Activated naive CD4-positive, alpha-beta T cell treated with anti-CD3 and anti-CD28 coated beads, Interleukin-2, amount 10 ng/mL, durations not matched to agents 7 days and 5 days (primary cell): Measurements from ENCODE around the gene SLC16A8.

Experiments used
- CTCF ChIA-PET: fragments of 350-600 bp; sonication (Branson Sonifier 250); formaldehyde crosslinking; loops from one replicate; lab custom pipeline; 2021; ENCODE audit warnings: antibody characterized with exemption; lab: Charles Lee
- DNase-seq: peaks from one replicate; pipeline ENCODE4 v3.0.0-alpha.2; 2020
- H3K27ac Mint-ChIP-seq: one replicate; pipeline ENCODE4 v1.8.0; 2021; ENCODE audit warnings: mild to moderate bottlenecking, moderate library complexity, mixed read lengths
- H3K27me3 Mint-ChIP-seq: one replicate; pipeline ENCODE4 v1.8.0; 2021; ENCODE audit warnings: mild to moderate bottlenecking, mixed read lengths
- H3K36me3 Mint-ChIP-seq: one replicate; pipeline ENCODE4 v1.8.0; 2021; ENCODE audit warnings: mixed read lengths
- H3K4me1 Mint-ChIP-seq: one replicate; pipeline ENCODE4 v1.8.0; 2021; ENCODE audit warnings: mixed read lengths
- H3K4me3 Mint-ChIP-seq: one replicate; pipeline ENCODE4 v1.8.0; 2021; ENCODE audit warnings: mild to moderate bottlenecking, moderate library complexity, mixed read lengths
- H3K9me3 Mint-ChIP-seq: one replicate; pipeline ENCODE4 v1.8.0; 2021; ENCODE audit warnings: mixed read lengths

SLC16A8 gene

GRCh38 chr22:38108561-38109319, 24.8 kb upstream of the SLC16A8 start:
- H3K9me3 Mint-ChIP-seq: no peaks in the 10 kb centered on the region
- CTCF ChIA-PET: interaction anchor here (1.0 kb wide), 1 partner anchor 9 kb away, joined by 3 read pairs; no protein-coding TSS in a partner anchor
- no peak for DNase-seq
- no peak overlapping the region for H3K4me3 Mint-ChIP-seq
- peak overlapping the region; percentile 14 for H3K27ac Mint-ChIP-seq
- H3K4me1 Mint-ChIP-seq: peaks cover 7% of the 10 kb centered on the region
- H3K36me3 Mint-ChIP-seq: no peaks in the 10 kb centered on the region
- H3K27me3 Mint-ChIP-seq: peaks cover 3% of the 10 kb centered on the region

GRCh38 chr22:38107692-38108515, 23.9 kb upstream of the SLC16A8 start:
- no peaks in the 10 kb centered on the region for H3K9me3 Mint-ChIP-seq
- no peak overlapping the region for H3K4me3 Mint-ChIP-seq
- H3K27ac Mint-ChIP-seq: no peak overlapping the region
- H3K36me3 Mint-ChIP-seq: no peaks in the 10 kb centered on the region
- DNase-seq: no peak
- peaks cover 3% of the 10 kb centered on the region for H3K27me3 Mint-ChIP-seq
- H3K4me1 Mint-ChIP-seq: peaks cover 7% of the 10 kb centered on the region
- CTCF ChIA-PET: no interaction called here

GRCh38 chr22:38106814-38107578, 23.0 kb upstream of the SLC16A8 start:
- Mint-ChIP-seq H3K4me1 (peaks cover 7% of the 10 kb centered on the region), H3K4me3 (no peak overlapping the region), H3K27me3 (peaks cover 3% of the 10 kb centered on the region), H3K36me3 (no peaks in the 10 kb centered on the region), H3K9me3 (no peaks in the 10 kb centered on the region), H3K27ac (no peak overlapping the region)
- no peak for DNase-seq
- CTCF ChIA-PET: no interaction called here

- Mint-ChIP-seq H3K36me3 (no peaks in the 10 kb centered on the region), H3K27ac (no peak overlapping the region), H3K27me3 (peaks cover 3% of the 10 kb centered on the region), H3K9me3 (no peaks in the 10 kb centered on the region), H3K4me1 (peaks cover 7% of the 10 kb centered on the region), H3K4me3 (no peak overlapping the region)
- no peak for DNase-seq
- CTCF ChIA-PET: interaction anchor here (0.6 to 2.6 kb wide), 4 partner anchors 11 to 52 kb away, joined by 3 to 12 read pairs (median 4); no protein-coding TSS in a partner anchor
Measured at GRCh38 chr22:38104084-38104483, 20.1 kb upstream of the SLC16A8 start.

DNA sequence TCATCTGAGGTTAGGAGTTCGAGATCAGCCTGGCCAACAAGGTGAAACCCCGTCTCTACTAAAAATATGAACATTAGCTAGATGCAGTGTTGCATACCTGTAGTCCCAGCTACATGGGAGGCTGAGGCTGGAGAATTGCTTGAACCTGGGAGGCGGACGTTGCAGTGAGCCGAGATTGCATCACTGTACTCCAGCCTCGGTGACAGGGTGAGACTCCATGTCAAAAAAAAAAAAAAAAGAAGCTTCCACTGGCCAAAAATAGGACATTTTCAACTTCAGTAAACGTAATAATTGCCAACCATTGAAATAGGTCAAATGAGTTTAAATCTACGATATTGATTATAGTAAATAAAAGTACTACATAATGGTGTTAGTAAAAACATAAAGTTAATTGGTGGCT, 19.7 kb upstream of the SLC16A8 start:
- H3K4me3 Mint-ChIP-seq: no peak overlapping the region
- no peaks in the 10 kb centered on the region for H3K36me3 Mint-ChIP-seq
- CTCF ChIA-PET: interaction anchor here (0.6 to 2.6 kb wide), 4 partner anchors 9 to 52 kb away, joined by 3 to 12 read pairs (median 4); no protein-coding TSS in a partner anchor
- H3K27ac Mint-ChIP-seq: no peak overlapping the region
- no peaks in the 10 kb centered on the region for H3K9me3 Mint-ChIP-seq
- DNase-seq: no peak
- H3K4me1 Mint-ChIP-seq: peaks cover 7% of the 10 kb centered on the region
- peaks cover 3% of the 10 kb centered on the region for H3K27me3 Mint-ChIP-seq

DNA sequence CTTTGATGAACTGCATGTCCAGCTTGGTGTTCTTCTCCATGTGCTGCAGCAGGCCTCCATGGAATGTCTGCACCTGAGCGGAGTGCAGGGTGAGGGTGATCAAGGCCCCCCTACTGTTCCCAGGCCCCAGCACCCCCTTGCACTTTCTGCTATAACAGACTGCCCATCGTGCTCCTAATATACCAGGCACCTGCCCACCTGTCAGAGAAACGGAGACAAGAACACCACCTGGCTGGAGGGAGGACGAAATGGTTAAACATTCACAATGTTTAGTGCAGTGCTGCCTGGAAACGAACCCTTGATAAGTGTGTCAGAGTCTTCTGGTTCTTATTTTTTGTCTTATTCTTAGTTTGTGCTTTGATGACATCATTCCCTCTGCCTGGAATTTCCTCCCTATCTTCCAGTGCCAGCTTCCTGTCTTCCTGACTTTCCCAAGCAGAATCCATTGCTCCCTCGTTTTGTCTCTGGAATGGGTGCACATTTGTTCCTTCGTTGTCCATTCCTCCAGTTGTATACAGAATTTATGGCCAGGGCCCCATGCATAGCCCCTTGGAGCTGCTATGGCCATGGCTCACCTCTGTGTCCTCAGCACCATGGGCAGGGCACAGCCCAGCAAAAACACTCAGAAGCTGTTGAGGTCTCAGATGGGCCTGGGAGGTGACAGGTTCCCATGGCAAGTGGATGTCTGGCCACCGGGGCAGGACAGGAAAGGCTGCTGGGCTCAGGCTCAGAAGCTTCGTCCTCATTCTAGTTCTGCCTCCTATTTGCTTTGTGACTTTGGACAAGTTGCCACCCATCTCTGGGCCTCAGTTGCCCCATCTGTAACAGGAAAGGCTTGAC, 14.6 kb upstream of the SLC16A8 start:
- Mint-ChIP-seq H3K27me3 (no peaks in the 10 kb centered on the region), H3K4me3 (no peak overlapping the region), H3K9me3 (no peaks in the 10 kb centered on the region), H3K36me3 (no peaks in the 10 kb centered on the region), H3K27ac (no peak overlapping the region), H3K4me1 (no peaks in the 10 kb centered on the region)
- no peak for DNase-seq
- CTCF ChIA-PET: interaction anchor here (1.0 to 4.3 kb wide), 3 partner anchors 41 to 132 kb away, joined by 3 to 14 read pairs (median 3); partner anchors contain the start of gene PICK1

DNA sequence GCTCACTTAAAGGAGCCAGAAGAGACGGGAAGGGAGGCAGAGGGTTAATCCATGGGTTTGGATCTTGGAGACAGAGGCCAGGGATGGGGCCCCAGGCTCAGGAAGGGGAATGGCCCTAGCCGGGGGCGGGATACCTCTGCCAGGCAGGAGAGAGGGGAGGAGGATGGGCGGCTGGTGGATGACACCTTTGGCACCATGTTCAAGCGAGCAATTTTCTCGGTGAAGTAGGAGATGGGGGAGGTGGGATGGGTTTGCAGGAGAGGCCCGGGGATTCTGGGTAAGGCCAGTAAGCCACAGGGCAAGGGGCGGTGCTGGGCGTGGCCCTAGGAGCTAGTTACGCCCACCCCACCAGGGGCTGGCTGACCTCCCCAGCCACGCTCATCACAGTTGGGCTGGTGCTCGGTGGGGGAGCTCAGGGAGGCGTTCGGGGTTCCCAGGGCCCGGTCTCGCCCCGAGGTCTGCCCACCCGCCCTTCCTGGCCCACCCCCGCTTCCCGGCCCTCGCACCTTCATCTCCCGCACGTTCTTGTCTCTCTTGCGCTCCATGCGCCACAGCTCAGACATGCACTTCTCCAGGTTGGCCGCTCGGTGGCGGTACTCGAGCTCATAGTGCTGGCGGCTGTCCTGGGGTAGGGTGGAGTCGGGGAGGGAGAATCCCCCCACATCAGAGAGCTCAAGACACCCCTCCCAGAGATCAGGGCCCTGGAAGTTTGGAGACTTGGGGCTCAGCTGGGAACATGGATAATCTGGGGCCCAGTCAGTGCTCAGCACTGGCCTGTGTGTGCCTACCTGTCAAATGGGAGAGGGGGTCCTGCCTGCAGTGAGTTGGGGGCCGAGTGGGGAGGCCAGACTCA, 13.8 kb upstream of the SLC16A8 start:
- Mint-ChIP-seq H3K27ac (no peak overlapping the region), H3K27me3 (no peaks in the 10 kb centered on the region), H3K4me1 (no peaks in the 10 kb centered on the region), H3K4me3 (no peak overlapping the region), H3K36me3 (no peaks in the 10 kb centered on the region), H3K9me3 (no peaks in the 10 kb centered on the region)
- no peak for DNase-seq
- CTCF ChIA-PET: interaction anchor here (1.0 to 1.3 kb wide), 2 partner anchors 41 to 131 kb away, joined by 3 read pairs; partner anchors contain the start of gene PICK1

DNA sequence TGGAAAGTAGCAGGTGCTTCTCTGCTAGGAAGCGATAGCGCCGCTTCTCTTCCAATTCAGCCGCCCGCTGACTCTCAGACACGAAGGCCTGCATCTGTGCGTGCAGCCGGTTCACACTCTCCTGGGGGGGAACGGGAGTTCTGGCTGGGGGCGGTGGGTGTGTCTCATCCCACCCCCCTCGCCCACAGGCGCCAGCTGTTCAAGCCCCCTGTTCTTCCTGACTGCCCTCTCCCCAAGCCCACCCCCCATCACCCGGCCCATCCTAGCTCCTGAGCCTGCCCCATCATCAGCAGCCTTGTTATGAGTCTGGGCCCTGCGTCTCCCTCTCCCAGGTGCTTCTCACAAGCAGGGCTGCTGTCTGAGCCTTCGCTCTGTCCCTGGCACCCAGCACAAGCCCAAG, 13.1 kb upstream of the SLC16A8 start:
- Mint-ChIP-seq H3K4me1 (no peaks in the 10 kb centered on the region), H3K27ac (no peak overlapping the region), H3K27me3 (no peaks in the 10 kb centered on the region), H3K9me3 (no peaks in the 10 kb centered on the region), H3K4me3 (no peak overlapping the region), H3K36me3 (no peaks in the 10 kb centered on the region)
- DNase-seq: no peak
- CTCF ChIA-PET: interaction anchor here (0.6 kb wide), 1 partner anchor 571 kb away, joined by 3 read pairs; no protein-coding TSS in a partner anchor

- Mint-ChIP-seq H3K27ac (no peak overlapping the region), H3K4me3 (no peak overlapping the region), H3K9me3 (no peaks in the 10 kb centered on the region), H3K36me3 (no peaks in the 10 kb centered on the region), H3K27me3 (peaks cover 35% of the 10 kb centered on the region), H3K4me1 (no peaks in the 10 kb centered on the region)
- DNase-seq: no peak
- CTCF ChIA-PET: no interaction called here
Measured at GRCh38 chr22:38089474-38089851, 5.5 kb upstream of the SLC16A8 start.

- DNase-seq: no peak
- Mint-ChIP-seq H3K4me3 (no peak overlapping the region), H3K27me3 (peaks cover 41% of the 10 kb centered on the region), H3K4me1 (no peaks in the 10 kb centered on the region), H3K9me3 (no peaks in the 10 kb centered on the region), H3K27ac (no peak overlapping the region), H3K36me3 (no peaks in the 10 kb centered on the region)
- CTCF ChIA-PET: no interaction called here
Measured at GRCh38 chr22:38088629-38089473, 4.9 kb upstream of the SLC16A8 start.

DNA sequence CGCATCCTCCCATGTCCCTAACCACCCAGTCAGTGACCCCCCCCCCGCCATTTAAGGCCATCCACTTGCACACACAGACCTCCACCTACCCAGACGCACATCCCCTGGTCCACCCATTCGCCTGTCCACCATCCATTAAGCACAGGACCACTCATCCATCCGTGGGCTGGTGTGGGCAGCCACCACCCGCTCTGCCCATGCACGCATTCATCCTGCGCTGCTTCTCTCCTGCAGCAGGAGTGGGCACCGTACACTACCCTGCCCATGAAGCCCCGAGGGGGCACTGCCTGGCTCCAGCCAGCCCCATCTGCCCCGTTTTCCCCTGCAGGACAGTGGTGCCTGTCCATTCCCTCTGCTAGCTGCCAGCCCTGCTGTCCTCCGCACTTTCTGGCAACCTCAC, 3.9 kb upstream of the SLC16A8 start:
- H3K36me3 Mint-ChIP-seq: no peaks in the 10 kb centered on the region
- CTCF ChIA-PET: no interaction called here

GRCh38 chr22:38086942-38087341, 3.0 kb upstream of the SLC16A8 start:
- Mint-ChIP-seq H3K4me1 (no peaks in the 10 kb centered on the region), H3K27ac (no peak overlapping the region), H3K36me3 (no peaks in the 10 kb centered on the region), H3K9me3 (no peaks in the 10 kb centered on the region), H3K4me3 (no peak overlapping the region), H3K27me3 (peaks cover 60% of the 10 kb centered on the region)
- no peak for DNase-seq
- CTCF ChIA-PET: no interaction called here

More for the DNA sequence above, 3.9 kb upstream of the SLC16A8 start:
- no peak overlapping the region for H3K27ac Mint-ChIP-seq
- no peak overlapping the region for H3K4me3 Mint-ChIP-seq
- H3K9me3 Mint-ChIP-seq: no peaks in the 10 kb centered on the region
- peaks cover 51% of the 10 kb centered on the region for H3K27me3 Mint-ChIP-seq
- H3K4me1 Mint-ChIP-seq: no peaks in the 10 kb centered on the region
- no peak for DNase-seq
